Measurements from ENCODE around the gene BMP10. TPM values are rescaled to one million over a fixed set of nuclear protein-coding genes. Genes with fewer than 3 reads are reported as not detected.

Gene BMP10, protein sequence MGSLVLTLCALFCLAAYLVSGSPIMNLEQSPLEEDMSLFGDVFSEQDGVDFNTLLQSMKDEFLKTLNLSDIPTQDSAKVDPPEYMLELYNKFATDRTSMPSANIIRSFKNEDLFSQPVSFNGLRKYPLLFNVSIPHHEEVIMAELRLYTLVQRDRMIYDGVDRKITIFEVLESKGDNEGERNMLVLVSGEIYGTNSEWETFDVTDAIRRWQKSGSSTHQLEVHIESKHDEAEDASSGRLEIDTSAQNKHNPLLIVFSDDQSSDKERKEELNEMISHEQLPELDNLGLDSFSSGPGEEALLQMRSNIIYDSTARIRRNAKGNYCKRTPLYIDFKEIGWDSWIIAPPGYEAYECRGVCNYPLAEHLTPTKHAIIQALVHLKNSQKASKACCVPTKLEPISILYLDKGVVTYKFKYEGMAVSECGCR
- total RNA-seq, result not detected

DNA sequence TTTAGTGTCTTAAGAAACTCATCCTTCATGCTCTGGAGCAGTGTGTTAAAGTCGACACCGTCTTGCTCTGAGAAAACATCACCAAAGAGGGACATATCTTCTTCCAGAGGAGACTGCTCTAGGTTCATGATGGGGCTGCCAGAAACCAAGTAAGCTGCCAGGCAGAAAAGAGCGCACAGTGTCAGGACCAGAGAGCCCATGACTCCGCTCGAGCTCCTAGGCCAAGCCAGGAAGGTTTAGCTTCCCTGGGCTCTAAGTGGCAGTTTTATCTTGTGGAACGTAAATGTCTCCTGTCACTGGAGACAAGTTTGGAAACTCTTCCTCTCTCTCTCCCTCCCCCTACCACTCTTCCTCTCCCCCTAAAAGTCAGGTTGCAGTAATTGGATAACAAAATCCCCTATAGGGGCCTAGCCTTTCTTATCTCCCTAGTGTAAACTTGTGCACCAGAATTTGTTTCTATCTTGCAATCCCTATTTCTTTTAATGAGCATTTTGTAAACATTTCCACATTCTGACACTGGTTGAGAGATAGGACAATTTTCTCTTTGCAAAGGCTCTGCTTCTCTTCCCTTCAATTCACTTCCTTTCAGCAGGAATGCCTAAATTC, at the start of gene BMP10:
BMP10 (minus strand) TSS at position 239 of the 606 bp plus-strand sequence; CDS start at position 200, 39 bp downstream.
- Mint-ChIP-seq H3K4me3 (no peak within 1 kb of the TSS), H3K27me3 (ENCODE audit: low read depth) (no peaks in the 10 kb centered on the region), H3K36me3 (ENCODE audit: insufficient read depth) (no peaks in the 10 kb centered on the region), H3K9me3 (no peaks in the 10 kb centered on the region), H3K4me1 (ENCODE audit: low read depth) (peaks cover 4% of the 10 kb centered on the region)
- DNase-seq (no peak), ATAC-seq (no peak)

GRCh38 chr2:68920481-68921170, 49.4 kb upstream of the BMP10 start:
- H3K4me1 Mint-ChIP-seq (ENCODE audit: low read depth), result peaks cover 4% of the 10 kb centered on the region
- H3K4me3 Mint-ChIP-seq, result no peak overlapping the region
- no peaks in the 10 kb centered on the region for H3K27me3 Mint-ChIP-seq (ENCODE audit: low read depth)
- no peak for ATAC-seq
- no peaks in the 10 kb centered on the region for H3K9me3 Mint-ChIP-seq
- no peaks in the 10 kb centered on the region for H3K36me3 Mint-ChIP-seq (ENCODE audit: insufficient read depth)
- DNase-seq, result no peak

GRCh38 chr2:68918497-68918896, 47.3 kb upstream of the BMP10 start:
- H3K4me3 Mint-ChIP-seq, result no peak overlapping the region
- no peaks in the 10 kb centered on the region for H3K9me3 Mint-ChIP-seq
- no peaks in the 10 kb centered on the region for H3K36me3 Mint-ChIP-seq (ENCODE audit: insufficient read depth)
- DNase-seq (no peak), ATAC-seq (no peak)
- peaks cover 2% of the 10 kb centered on the region for H3K4me1 Mint-ChIP-seq (ENCODE audit: low read depth)
- H3K27me3 Mint-ChIP-seq (ENCODE audit: low read depth), result no peaks in the 10 kb centered on the region

DNA sequence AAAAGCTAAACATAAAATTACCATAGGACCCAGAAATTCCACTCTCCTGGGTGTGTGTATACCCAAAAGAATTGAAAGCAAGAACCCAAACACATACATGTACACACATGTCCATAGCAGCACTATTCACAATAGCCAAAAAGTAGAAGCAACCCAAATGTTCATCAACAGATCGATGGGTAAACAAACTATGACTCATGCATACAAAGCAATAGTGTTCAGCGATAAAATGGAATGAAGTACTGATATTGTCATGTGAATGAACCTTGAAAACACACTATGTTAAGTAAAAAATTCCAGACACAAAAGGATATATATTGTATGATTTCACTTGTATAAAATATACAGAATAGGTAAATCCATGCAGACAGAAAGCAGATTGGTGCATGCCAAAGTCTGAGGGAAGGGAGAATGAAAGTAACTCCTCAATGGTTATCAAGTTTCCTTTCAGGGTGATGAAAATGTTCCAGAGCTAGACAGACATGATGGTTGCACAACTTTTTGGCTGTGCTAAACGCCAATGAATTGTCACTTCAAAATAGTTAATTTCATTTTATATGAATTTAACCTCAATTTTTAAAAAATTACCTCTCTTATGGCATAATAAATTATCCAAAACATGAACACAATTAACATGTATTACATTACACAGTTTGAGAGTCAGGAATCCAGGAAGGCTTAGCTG, 46.0 kb upstream of the BMP10 start:
- H3K9me3 Mint-ChIP-seq, result no peaks in the 10 kb centered on the region
- no peak for ATAC-seq

GRCh38 chr2:68916226-68916625, 45.0 kb upstream of the BMP10 start:
- Mint-ChIP-seq H3K36me3 (ENCODE audit: insufficient read depth) (no peaks in the 10 kb centered on the region), H3K4me3 (no peak overlapping the region), H3K9me3 (no peaks in the 10 kb centered on the region), H3K4me1 (ENCODE audit: low read depth) (peaks cover 2% of the 10 kb centered on the region), H3K27me3 (ENCODE audit: low read depth) (no peaks in the 10 kb centered on the region)
- ATAC-seq, result no peak
- no peak for DNase-seq

More for the DNA sequence above, 46.0 kb upstream of the BMP10 start:
- Mint-ChIP-seq H3K36me3 (ENCODE audit: insufficient read depth) (no peaks in the 10 kb centered on the region), H3K4me3 (no peak overlapping the region), H3K4me1 (ENCODE audit: low read depth) (peaks cover 2% of the 10 kb centered on the region), H3K27me3 (ENCODE audit: low read depth) (no peaks in the 10 kb centered on the region)
- no peak for DNase-seq

DNA sequence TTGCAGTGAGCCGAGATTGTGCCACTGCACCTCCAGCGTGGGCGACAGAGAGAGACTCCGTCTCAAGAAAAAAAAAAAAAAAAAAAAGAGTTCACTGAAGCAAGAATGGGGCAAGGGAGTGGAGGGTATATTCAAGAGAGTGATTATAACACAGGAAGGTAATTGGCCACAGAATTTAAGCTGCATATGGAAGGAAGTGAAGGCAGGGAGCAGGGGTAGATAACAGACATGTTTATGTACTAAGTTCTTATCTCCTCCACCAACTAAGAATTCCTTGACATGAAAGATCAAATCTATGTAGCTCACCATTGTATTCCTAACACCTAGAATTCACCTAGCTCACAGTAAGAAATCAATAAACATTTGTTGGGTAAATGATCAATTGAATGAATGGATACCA, 44.2 kb upstream of the BMP10 start:
- H3K27me3 Mint-ChIP-seq (ENCODE audit: low read depth), result no peaks in the 10 kb centered on the region
- DNase-seq (no peak), ATAC-seq (no peak)
- H3K4me3 Mint-ChIP-seq, result no peak overlapping the region
- no peaks in the 10 kb centered on the region for H3K9me3 Mint-ChIP-seq
- H3K36me3 Mint-ChIP-seq (ENCODE audit: insufficient read depth), result no peaks in the 10 kb centered on the region
- H3K4me1 Mint-ChIP-seq (ENCODE audit: low read depth), result peaks cover 4% of the 10 kb centered on the region

DNA sequence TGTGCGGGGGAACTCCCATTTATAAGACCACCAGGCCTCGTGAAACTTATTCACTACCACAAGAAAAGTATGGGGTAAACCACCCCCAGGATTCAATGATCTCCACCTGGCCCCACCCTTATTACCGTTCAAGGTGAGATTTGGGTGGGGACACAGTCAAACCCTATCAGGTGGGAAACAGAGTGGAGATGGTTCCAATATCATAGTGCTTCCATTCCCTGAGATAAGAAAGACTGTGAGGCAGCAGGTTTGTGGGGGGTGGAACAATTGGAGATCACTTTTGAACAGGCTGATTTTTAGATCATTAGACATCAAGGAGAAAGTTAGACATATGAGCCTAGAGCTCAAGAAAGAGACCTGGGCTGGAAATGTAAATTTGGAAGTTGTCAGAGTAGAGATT, 42.2 kb upstream of the BMP10 start:
- no peak for ATAC-seq
- H3K4me1 Mint-ChIP-seq (ENCODE audit: low read depth), result peaks cover 22% of the 10 kb centered on the region

GRCh38 chr2:68912732-68913131, 41.5 kb upstream of the BMP10 start:
- ATAC-seq, result no peak
- no peaks in the 10 kb centered on the region for H3K9me3 Mint-ChIP-seq
- no peaks in the 10 kb centered on the region for H3K27me3 Mint-ChIP-seq (ENCODE audit: low read depth)
- peaks cover 28% of the 10 kb centered on the region for H3K4me1 Mint-ChIP-seq (ENCODE audit: low read depth)
- DNase-seq, result no peak
- no peaks in the 10 kb centered on the region for H3K36me3 Mint-ChIP-seq (ENCODE audit: insufficient read depth)
- no peak overlapping the region for H3K4me3 Mint-ChIP-seq

More for the DNA sequence above, 42.2 kb upstream of the BMP10 start:
- H3K36me3 Mint-ChIP-seq (ENCODE audit: insufficient read depth), result no peaks in the 10 kb centered on the region
- DNase-seq, result no peak
- H3K9me3 Mint-ChIP-seq, result no peaks in the 10 kb centered on the region
- H3K4me3 Mint-ChIP-seq, result no peak overlapping the region
- no peaks in the 10 kb centered on the region for H3K27me3 Mint-ChIP-seq (ENCODE audit: low read depth)

DNA sequence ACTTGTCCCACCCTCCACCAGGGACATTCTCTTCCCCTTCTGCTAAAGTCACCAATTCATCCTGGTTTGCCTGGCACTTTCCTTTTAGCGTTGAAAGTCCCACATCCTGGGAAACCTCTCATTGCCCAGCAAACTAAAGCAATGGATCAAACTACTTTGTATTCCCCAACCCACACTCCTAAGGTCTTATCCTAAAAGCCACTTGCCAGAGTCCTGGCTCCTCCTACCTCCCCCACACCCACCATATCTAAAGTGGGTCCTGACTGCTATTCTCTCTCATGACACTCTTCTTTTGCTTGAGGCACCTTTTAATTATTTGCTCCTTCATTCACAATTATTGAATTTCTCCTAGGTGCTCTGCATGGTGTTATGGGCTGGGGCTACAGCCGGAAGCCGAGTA, 40.9 kb upstream of the BMP10 start:
- H3K27me3 Mint-ChIP-seq (ENCODE audit: low read depth), result no peaks in the 10 kb centered on the region
- ATAC-seq (no peak), DNase-seq (no peak)
- no peaks in the 10 kb centered on the region for H3K9me3 Mint-ChIP-seq
- H3K4me1 Mint-ChIP-seq (ENCODE audit: low read depth), result peaks cover 32% of the 10 kb centered on the region
- H3K4me3 Mint-ChIP-seq, result no peak overlapping the region
- H3K36me3 Mint-ChIP-seq (ENCODE audit: insufficient read depth), result no peaks in the 10 kb centered on the region

DNA sequence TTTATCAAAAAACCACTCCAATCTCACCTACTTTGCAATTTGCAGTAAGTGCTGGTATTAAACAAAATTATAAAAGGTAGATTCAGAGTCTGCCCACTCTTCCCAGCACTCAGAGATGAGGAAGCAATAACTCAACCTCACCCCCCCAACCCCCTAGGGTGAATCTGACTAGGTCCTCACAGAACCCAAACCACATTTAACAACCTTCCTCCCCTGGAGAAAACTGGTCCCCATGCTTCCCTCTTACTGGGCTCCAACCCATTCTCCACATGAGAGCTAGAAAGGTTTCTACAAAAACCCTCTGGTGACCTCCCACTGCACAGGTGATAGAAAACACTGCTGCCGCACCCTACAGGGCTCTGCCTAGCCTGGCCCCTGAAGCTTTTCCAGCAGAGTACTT, 40.5 kb upstream of the BMP10 start:
- no peak for ATAC-seq
- H3K9me3 Mint-ChIP-seq, result no peaks in the 10 kb centered on the region
- H3K27me3 Mint-ChIP-seq (ENCODE audit: low read depth), result no peaks in the 10 kb centered on the region
- no peak for DNase-seq
- H3K4me1 Mint-ChIP-seq (ENCODE audit: low read depth), result peaks cover 34% of the 10 kb centered on the region
- no peak overlapping the region for H3K4me3 Mint-ChIP-seq
- H3K36me3 Mint-ChIP-seq (ENCODE audit: insufficient read depth), result no peaks in the 10 kb centered on the region

- H3K36me3 Mint-ChIP-seq (ENCODE audit: insufficient read depth), result no peaks in the 10 kb centered on the region
- DNase-seq, result no peak
- H3K4me3 Mint-ChIP-seq, result no peak overlapping the region
- no peak for ATAC-seq
- no peaks in the 10 kb centered on the region for H3K27me3 Mint-ChIP-seq (ENCODE audit: low read depth)
- peaks cover 35% of the 10 kb centered on the region for H3K4me1 Mint-ChIP-seq (ENCODE audit: low read depth)
- H3K9me3 Mint-ChIP-seq, result no peaks in the 10 kb centered on the region
These were observed 40.0 kb upstream of the BMP10 start for GRCh38 chr2:68911246-68911645.

- no peaks in the 10 kb centered on the region for H3K36me3 Mint-ChIP-seq (ENCODE audit: insufficient read depth)
- no peak overlapping the region for H3K4me3 Mint-ChIP-seq
- H3K27me3 Mint-ChIP-seq (ENCODE audit: low read depth), result no peaks in the 10 kb centered on the region
- ATAC-seq (no peak), DNase-seq (peak; percentile 71)
- no peaks in the 10 kb centered on the region for H3K9me3 Mint-ChIP-seq
- peaks cover 33% of the 10 kb centered on the region for H3K4me1 Mint-ChIP-seq (ENCODE audit: low read depth)
These were observed 38.8 kb upstream of the BMP10 start for GRCh38 chr2:68909793-68910674.

GRCh38 chr2:68908392-68908970, 37.3 kb upstream of the BMP10 start:
- peak; percentile 93 to 95 for ATAC-seq
- Mint-ChIP-seq H3K4me1 (ENCODE audit: low read depth) (peaks cover 33% of the 10 kb centered on the region), H3K9me3 (no peaks in the 10 kb centered on the region)

More at GRCh38 chr2:68908392-68908970, 37.3 kb upstream of the BMP10 start:
- H3K36me3 Mint-ChIP-seq (ENCODE audit: insufficient read depth), result no peaks in the 10 kb centered on the region
- peak overlapping the region; percentile 38 for H3K4me3 Mint-ChIP-seq
- H3K27me3 Mint-ChIP-seq (ENCODE audit: low read depth), result no peaks in the 10 kb centered on the region
- DNase-seq, result peak; percentile 79
